Stimulated activated CD8-positive, alpha-beta memory T cell treated with anti-CD3 and anti-CD28 coated beads, Interleukin-4, amount 100 ng/mL, for 48 hours (primary cell): Measurements from ENCODE around the gene UBE2L3.
"Not testable (repeated sequence)": the region's sequence is repeated elsewhere in the genome, so short reads cannot be mapped to it uniquely, and the experiment has no call there.

Experiments
- DNase-seq: peaks from one replicate; pipeline ENCODE4 v3.0.0-alpha.2; 2020

UBE2L3 gene

DNA sequence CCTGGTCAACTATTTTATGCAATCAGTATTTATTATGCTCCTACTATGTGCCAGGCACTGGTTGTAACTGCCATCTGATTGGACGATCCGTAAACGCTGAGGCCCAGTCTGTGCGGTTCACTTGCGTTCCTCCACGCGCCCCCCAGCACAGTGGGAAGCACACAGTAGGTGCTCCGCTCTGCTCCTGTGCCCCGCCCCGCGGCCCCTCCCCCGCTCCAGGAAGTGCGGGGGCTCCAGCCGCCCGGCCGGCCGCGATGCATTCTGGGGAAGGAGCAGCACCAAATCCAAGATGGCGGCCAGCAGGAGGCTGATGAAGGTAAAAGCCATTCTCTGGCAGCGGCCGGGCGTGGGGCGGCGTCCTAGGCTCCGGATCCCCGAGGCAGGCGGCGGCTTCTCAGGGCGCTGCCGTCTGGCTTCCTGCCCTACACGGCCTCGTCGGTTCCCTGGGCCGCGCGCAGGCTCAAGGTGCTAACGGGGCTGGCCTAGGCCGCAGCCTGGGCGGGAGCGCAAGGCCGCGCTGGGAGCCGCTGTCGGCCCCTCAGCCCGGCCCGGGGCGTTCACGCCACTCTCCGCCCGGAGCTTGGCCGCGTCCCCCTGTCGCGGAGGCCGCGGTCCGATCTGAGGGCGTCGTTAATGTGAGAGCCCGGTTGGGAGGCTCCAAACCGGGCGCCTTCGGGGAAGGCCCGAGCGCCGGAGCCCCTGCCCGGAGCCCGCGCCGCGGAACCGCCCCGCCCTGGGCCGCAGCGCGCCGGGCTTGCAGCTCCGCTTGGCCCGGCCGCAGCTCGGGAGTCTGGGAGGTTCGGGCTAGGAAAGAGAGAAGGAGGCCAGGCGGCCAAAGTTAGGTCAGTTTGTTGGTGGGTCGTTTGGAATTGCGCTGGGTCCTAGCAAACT is at the start of gene UBE2L3:
Gene UBE2L3, plus strand, starts transcription at position 259 of the 891 bp plus-strand sequence. Its CDS starts 31 bp downstream, at position 290.
- peak; percentile 88 for DNase-seq

DNA sequence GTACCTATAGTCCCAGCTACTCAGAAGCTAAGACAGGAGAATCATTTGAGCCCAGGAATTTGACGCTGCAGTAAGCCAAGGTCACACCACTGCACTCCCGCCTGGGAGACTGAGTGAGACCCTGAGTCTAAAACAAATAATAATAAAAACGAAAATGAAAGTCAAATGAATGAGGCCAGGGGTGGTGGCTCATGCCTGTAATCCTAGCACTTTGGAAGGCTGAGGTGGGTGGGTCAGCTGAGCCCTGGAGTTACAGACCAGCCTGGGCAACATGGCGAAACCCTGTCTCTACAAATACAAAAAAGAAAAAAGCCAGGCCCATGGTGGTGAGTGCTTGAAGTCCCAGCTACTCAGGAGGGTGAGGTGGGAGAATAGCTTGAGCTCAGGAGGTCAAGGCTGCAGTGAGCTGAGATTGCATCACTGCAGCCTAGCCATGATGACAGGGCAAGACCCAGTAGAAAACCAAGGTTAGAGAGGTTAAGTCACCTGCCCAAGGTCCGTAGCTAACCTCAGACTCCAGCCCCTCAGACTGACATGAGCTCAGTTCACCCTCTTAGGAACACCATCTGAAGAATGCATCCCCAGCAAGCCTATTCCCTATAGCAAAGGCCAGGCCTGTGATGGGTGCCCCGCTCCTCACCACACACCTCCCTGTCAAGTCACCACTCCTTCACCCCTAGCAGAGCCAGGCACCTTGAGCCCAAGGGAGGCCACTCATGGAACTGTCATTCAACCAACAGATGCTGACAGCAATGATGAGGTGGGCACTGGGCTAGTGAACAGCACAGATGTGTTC is 40.6 kb upstream of the UBE2L3 start:
- not testable (repeated sequence) for DNase-seq

DNA sequence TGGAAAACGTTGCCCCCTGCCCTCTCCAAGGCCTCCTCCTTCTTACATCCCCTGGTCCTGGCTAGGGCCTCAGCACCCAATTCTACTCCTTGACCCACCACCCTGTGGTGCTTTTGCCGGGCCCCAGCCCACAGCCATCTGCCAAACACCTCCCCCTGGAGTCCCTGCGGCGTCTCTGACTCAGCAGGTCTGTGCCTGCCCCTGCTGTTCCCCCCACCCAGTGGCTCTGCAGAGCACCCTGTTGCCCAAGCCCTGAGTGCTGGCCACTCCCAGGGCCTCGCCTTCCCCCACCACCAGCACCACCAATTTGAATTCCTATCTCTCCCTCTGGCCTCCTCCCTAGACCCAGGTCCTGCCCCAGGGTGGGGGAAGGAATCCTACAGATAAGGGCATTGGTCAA is 36.0 kb upstream of the UBE2L3 start:
- DNase-seq, result not testable (repeated sequence)

DNA sequence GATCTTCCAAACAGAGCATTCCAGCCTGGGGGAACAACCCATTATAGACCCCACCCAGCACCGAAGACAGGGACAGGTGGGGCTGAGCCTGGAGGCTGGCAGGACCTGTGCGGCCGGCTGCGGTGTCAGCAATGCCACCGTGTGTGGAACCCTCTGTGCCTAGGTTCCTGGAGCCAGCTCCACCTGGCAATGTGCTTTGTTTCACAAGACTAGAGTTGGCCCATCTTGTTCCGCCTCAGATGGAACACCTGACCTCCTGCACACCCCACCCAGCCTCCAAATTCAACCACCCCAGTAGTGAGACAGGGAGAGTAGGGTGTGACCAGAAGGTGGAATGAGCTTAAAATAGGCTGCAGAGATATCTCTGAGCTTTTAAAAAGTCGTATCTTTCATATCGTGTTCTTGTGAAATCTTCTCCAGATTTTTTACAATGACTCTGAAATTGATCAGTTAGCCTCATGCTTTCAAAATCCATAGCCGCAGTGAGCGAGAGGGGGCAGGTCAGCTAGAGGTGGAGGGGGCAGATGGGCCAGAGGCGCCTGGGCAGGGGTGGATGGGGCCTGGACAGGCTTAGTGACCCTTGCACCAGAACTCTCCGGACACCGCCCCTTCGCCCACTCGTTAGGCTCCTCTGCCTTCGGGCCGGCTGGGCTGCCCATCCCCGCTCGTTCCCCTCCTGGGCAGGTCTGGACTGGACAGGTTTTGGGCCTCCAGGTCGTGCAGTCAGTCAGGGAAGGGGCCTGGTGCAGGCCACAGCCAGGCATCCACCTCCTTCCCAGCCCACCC is 34.5 kb upstream of the UBE2L3 start:
- not testable (repeated sequence) for DNase-seq

DNA sequence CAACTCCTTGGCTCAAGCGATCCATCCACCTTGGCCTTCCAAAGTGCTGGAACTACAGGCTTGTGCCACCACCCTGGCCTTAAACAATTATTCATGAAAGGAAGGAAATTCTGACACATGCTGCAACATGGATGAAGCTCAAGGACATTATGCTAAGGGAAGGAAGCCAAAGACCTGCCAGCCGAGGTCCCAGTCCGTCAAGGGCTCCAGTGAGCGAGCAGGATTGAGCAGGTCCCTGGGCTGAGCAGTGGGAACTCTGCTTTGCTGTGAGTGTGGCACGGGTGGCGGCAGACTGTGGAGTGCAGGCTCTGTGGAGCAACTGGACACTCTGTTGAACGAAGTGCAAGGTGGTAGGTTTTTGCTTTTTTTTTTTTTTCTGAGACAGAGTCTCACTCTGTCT is 27.7 kb upstream of the UBE2L3 start:
- DNase-seq, result not testable (repeated sequence)

DNA sequence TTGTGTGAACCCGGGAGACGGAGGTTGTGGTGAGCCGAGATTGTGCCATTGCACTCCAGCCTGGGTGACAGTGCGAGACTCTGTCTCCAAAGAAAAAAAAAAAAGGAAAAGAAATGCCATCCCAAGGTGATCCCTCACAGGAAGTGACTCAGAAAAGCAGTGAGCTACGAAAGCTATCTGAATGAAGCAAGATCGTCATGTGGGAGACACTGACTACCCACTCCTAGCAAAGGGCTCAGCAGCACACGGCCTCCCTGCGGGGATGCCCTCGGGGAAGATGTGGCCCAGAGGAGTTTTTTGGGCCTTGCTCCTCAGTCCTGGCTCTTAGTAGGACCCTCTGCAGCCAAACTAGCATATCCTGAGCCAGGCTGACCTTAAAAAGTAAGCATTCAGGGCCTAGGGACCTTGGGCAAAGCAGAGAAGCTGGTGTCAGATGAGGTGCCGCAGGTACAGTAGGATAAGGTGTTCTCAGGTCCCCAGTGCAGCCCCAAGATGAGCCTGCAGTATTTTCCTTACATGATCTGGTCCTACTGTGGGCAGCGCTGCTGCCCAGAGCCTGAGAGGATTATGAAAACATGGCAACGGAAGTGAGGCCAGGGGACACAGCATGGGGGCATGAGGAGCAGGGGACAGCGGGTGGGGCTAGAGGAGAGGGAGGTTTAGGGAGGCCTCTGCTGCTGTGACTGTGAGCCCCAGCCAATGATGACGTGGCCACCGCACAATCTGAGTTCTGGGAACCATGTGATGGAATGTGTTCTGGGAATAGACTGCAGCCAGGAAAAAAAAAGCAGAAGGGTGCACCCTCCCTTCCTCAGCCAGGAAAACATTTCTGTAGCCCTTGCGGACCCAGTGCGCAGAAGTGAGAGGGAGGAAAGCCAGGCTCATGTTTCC is 22.8 kb upstream of the UBE2L3 start:
- DNase-seq, result not testable (repeated sequence)

DNA sequence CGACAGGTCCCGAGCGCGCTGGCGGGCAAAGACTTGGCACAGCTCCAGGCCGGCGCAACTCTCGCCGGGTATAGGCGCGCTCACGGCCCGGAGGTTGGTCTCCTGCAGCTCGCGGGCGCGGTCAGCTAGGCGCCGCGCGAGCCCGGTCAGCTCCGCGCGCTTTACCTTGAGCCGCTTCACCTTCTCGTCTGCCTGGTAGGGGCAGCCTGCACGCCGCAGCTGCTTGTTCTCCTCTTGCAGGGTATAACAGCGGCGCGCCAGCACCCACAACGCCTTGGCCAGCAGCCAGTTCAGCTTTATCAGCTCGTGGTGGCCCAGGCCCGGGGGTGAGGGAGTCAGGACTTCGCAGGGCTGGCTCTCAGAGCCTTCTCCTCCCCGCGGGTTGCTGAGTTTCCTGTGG is 18.0 kb upstream of the UBE2L3 start:
- DNase-seq, result not testable (repeated sequence)

DNA sequence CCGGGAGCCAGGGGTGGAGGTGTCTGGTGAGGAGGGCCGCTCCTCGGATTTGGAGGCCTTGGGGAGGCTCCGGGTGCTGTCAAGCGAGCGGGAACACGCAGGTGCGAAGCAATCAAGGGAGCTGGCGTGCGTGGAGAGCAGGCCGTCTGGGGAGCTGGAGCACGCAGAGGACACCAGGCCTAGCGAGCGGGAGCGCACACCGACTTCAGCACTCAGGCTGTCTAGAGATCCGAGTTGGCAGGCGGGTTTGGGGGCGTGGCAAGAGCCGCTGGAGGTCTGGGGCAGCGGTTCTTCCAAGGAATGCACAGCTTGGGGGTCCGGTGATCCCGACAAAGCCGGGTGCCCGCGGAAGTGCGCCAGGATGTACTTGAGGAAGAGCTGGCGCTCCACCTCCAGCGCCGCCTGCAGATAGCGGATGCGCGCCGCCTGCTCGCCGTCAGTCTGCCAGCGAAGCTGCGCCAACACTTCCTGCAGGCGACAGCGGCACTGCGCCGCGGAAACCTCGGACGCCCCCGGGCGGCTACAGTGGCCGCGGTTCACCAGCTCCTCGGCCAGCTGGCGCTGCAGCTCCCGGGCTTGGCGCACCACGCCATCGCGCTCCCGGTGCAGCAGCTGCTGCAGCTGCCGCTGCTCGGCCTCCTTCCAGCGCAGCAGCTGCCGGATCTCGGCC is 17.4 kb upstream of the UBE2L3 start:
- DNase-seq, result not testable (repeated sequence)

DNA sequence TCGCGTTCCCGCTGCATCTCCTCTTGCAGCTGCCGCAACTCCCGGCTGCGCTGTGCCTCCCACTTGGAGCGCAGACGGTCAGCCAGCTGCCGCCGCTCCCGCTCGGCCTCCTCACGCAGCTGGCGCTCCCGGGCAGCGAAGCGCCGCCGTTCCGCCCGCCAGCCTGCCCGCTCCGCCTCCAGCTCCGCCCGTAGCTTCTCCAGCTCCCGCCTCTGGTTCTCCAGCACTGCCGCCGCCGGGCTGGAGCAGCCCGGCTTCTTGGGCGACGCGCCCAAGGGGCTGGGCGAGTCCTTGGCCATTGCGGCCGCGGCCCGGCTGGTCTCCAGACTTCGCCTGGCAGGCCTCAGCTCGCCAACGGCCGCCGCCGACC is 16.9 kb upstream of the UBE2L3 start:
- not testable (repeated sequence) for DNase-seq

DNA sequence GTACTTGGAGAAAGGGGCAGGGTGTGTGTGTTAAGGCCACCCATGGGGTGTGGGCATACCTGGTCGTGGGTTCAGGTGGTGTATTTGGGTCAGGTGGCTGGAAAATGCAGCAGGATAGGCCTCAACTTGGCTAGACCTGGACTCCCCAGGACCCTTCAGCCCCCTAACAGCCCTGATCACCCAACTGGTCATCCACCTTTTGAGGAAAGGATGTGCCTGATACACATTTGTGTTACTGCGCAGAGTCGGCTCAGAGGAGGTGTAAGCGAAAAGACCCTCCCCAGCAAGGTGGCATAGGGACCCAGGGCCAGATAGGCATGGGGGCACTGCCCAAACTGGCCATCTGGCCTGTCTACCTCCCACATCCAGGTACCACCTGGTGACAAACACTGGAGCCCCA is 16.2 kb upstream of the UBE2L3 start, which contains the start of gene RIMBP3C:
Gene RIMBP3C, minus strand, starts transcription at position 101 of the 400 bp plus-strand sequence. CDS start 485 bp downstream, outside the sequence.
- DNase-seq, result not testable (repeated sequence)

DNA sequence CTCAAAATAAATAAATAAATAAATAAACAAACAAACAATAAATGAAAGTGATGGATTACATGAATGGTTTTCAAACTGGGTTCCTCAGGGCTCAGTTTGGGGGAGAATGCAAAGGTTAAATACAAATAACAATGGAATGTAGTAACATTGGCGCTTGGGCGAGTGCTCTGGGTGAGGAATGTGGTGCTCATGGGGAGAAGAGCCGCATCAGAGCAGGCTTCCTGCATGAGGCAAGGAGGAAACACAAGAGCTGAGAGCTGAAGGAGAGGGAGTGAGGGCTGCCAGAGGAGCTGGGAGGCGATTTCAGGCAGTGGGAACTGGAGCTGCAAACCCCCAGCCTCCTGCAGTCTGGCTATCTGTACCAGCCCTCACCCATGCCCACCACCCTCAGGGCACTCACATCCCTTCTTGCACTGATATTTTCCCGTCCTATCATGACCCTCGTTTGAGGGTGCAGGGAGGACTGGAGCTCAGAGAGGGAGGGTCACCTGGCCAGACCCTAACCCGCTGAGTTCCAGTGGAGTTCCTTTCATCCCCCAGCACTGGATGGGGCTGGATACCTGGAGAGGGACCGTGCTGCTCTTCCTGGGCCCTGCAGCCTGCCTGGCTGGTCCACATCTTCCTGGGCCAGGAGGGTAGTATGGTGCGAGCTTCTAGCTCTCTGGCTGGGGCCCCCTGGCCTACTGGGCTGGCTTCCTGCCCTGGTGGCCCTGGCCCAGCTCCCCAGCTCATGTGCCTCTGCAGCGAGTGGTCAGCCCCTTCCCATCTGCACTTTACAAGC is 8.0 kb upstream of the UBE2L3 start:
- DNase-seq, result not testable (repeated sequence)

DNA sequence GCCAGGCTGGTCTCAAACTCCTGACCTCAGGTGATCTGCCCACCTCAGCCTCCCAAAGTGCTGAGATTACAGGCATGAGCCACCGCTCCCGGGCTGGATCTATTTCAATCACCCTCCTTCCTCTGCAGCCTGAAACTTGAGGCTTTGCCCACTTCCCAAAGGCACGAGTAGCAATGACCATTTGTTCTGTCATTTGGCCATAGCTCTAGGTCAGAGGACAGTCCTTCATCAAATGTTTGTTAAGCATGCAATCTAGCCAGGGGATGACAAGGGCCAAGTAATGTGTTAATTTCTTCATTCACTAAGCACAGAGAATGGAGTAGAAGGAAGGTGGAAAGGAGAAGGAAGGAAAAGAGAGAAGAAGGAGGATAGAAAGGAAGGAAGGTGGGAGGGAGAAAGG is 6.9 kb upstream of the UBE2L3 start:
- not testable (repeated sequence) for DNase-seq

DNA sequence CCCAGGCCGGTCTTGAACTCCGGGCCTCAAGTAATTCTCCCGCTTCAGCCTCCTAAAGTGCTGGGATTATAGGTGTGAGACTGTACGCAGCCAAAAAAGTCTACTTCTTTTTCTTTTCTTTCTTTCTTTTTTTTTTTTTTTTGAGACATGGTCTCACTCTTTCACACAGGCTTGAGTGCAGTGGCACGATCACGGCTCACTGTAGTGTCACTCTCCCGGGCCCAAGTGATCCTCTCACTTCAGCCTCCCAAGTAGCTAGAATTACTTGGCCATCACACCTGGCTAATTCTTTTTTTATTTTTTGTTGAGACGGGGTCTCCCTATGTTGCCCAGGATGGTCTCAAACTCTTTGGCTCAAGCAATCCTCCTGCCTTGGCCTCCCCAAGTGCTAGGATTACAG is 3.6 kb upstream of the UBE2L3 start:
- DNase-seq, result no peak

DNA sequence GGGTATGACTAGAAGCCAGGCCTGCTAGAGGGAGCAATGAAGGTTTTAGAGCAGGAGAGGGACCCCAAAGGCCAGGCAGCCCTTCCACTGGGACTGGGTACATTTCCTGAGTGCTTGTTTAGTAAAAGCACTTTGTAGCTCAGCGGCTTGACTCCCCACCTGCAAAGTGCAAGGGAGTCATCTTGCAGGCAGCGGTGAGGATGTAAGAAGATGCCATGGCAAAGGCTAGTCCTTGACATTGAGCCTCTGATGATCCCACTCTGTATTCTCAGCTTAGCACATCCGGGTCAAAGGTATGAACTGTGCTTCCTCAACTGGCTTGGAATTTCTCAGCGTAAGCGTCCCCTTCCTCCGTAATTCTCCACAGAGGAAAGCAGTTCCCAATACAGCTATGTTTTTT is 3.1 kb upstream of the UBE2L3 start:
- DNase-seq, result no peak

DNA sequence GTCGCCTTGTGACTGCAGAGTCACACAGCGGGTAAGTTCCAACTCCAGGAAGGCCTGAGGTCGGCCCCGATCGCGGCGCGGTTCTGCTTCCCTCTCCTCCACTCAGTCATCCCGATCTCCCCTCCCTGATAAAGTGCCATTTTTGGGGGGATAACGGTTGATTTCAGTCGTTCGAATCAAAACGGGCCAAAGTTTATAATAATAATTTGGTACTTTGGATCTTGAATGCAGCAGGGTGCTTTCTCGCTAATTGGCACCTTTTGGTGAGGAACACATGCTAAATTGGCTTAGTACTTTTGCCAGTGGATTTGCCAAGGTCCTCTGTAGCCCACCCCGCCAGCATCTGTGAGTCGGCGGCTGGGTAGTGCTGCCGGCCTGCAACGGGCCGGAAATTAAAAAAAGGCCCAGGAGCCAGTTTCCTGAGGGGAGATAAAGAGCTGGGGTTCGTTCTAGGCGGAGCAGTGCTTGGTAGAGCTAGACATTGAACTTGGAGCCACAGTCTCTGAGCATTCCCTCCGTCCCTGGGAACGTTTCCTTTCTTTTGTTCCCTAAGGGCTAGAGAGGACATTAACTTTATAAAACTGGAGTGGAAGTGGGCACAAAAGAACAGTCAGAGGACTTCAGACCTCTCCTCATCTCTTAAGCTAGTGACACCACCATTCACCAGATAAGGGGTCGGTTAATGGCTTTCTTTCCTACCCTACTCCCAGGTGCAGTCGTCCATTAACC is 997 bp downstream of the UBE2L3 start:
- DNase-seq, result peak; percentile 45

DNA sequence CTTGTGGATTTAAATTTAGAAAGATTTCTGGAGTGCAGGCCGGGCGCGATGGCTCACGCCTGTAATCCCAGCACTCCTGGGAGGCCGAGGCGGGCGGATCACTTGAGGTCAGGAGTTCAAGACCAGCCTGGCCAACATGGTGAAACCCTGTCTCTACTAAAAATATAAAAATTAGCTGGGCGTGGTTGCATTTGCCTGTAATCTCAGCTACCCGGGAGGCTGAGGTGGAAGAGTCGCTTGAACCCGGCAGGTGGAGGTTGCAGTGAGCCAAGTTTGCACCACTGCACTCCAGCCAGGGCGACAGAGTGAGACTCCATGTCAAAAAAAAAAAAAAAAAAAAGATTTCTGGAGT is 1.5 kb downstream of the UBE2L3 start:
- not testable (repeated sequence) for DNase-seq

DNA sequence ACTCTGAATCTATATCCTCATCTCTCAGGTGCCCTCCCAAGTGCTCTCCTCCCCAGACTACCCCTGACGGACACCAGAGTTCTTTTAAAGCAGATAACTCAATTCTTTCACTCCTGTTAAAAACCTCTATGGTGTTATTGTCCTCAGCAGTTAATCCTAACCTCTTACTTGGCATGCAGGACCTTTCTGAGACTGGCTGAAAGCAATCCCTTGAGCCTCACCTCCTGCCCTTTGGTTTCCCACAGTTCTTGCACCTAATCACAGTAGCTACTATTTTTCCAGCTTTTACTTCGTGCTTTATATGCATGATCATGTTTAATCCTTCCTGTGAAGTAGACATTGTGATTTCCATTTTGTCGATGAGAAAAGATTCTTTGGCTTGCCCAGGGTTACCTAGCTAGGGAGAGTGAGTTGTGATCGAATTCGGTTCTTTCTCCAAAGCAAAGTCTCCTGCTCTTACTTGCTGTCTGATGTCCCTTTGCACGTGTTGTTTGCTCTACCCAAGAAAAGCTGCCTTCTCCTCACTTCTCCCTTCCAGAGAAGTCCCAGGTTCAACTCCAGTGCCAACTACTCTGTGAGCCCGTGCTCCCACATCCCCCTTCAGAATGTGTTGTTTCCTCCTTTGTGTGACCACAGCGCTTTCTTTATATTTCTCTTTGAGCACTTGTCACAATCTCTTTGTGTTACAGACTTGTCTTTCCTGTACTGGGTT is 2.1 kb downstream of the UBE2L3 start:
- no peak for DNase-seq

DNA sequence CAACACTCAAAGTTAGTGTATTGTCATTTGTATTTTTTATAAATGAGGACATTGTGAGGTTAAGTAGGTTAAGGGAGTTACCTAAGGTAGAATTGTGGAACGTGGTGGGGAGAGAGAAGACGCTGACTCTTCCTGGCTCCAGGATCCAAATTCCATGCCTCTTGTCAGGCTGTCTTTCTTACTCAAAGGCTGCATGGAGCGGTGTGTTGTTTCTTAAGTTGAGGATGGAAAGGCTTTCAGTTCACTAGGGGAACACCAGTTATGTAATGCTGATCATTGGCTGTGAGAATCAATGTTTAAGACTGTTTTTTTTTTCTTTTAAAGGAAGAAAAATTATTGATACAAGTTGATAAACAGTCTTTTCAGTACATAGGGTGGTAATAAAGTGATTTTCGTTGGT is 2.9 kb downstream of the UBE2L3 start:
- no peak for DNase-seq

DNA sequence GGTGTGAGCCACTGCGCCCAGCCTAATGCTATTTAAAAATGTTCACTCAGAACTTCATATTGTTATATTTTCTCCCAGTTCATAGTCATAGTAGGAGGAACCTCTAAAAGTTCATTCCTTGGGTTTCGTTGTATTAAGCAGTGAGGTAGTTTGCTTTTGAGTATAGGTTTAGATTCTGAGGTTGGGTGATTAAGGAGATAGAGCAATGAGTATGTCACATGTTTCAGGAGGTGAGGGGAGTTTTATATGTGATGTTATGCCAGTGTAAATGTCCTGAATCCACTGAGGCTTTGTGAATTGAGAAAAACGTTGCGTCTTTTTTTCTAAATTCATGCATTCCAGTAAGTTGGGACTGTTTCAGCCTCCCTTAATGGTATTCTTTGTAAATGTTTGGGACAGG is 4.2 kb downstream of the UBE2L3 start:
- no peak for DNase-seq
